ENCODE results near the gene EP400. TPM values are rescaled to one million over a fixed set of nuclear protein-coding genes. Genes with fewer than 3 reads are reported as not detected.

The EP400 gene
- total and polyA plus RNA-seq, 2 of the 4 experiments (the other 2 are of a cell fraction) = 4.3 to 11.4 TPM

- TF ChIP-seq ELK1 (IDR thresholded peaks at IDR 0.05; ENCODE audit: borderline replicate concordance, low read depth, low read length) = no peak
- no peak for TF ChIP-seq CHD1 (IDR thresholded peaks at IDR 0.05; ENCODE audit: low read depth, low read length)
Observed at GRCh38 chr12:131949431-131950181, at the start of gene EP400 (continued).

- ChIA-PET CTCF (no interaction called here), POLR2A (ENCODE audit: unreplicated experiment) (no interaction called here)
- in situ Hi-C loops (cut with MboI; ENCODE audit: low sequenced_read_pairs) (no loop called here), dilution Hi-C loops (cut with HindIII; ENCODE audit: low sequenced_read_pairs, unreplicated experiment) (no loop called here), intact Hi-C loops (cut with micrococcal nuclease) (no loop called here)
- Histone ChIP-seq H2BK20ac (ENCODE audit: low read depth, low read length) (no peak overlapping the region), H2AFZ (replicated peaks; ENCODE audit: low read length, poor library complexity) (no peak overlapping the region), H3K14ac (replicated peaks; ENCODE audit: low read depth, low read length) (no peak overlapping the region), H2BK120ac (ENCODE audit: low read depth, low read length) (no peak overlapping the region), H3K9me3 (ENCODE audit: control insufficient read depth, insufficient read depth, low read length) (no peaks in the 10 kb centered on the region), H3K79me1 (ENCODE audit: low read depth in 1 of 2, low read length in 2 of 2) (peaks cover 16 to 72% of the 10 kb centered on the region in 2 experiments), H3K9me1 (ENCODE audit: insufficient read depth, low read length) (peaks cover 9% of the 10 kb centered on the region; the same call in 1 of the 2 replicates), H3K23ac (ENCODE audit: low read depth, low read length) (no peak overlapping the region), H3K4me1 (ENCODE audit: control insufficient read depth, insufficient read depth, low read length) (peaks cover 8% of the 10 kb centered on the region), H3K27me3 (ENCODE audit: control insufficient read depth, insufficient read depth, low read length) (no peaks in the 10 kb centered on the region), H3K56ac (ENCODE audit: extremely low read depth, insufficient read depth, low read length) (no peak overlapping the region), H4K20me1 (ENCODE audit: insufficient read depth, low read length) (peaks cover 64% of the 10 kb centered on the region), H4K8ac (ENCODE audit: low read depth in 2 of 2, low read length in 2 of 2) (no peak overlapping the region), H3K9ac (ENCODE audit: low read depth, low read length) (no peak overlapping the region), H2AK5ac (ENCODE audit: low read depth, low read length) (no peak overlapping the region), H3K18ac (ENCODE audit: low read depth, low read length) (no peak overlapping the region), H2BK5ac (ENCODE audit: low read depth, low read length, poor library complexity, severe bottlenecking) (no peak overlapping the region), H3K4me2 (ENCODE audit: low read depth, low read length) (no peak overlapping the region), H2BK15ac (ENCODE audit: low read depth, low read length) (no peak overlapping the region), H4K91ac (ENCODE audit: insufficient read depth, low read depth, low read length) (no peak overlapping the region), H2AK9ac (replicated peaks; ENCODE audit: low read depth, low read length, poor library complexity) (no peak overlapping the region), H4K5ac (ENCODE audit: low read depth, low read length) (no peak overlapping the region), H3K36me3 (ENCODE audit: control insufficient read depth, insufficient read depth, low read length) (peaks cover 20% of the 10 kb centered on the region; the same call in 1 of the 2 replicates), H3K4ac (ENCODE audit: low read depth, low read length) (no peak overlapping the region), H3K4me3 (ENCODE audit: insufficient read depth, low read depth, low read length) (no peak overlapping the region), H3K27ac (ENCODE audit: insufficient read depth, low read length) (no peak overlapping the region)
- no peak for TF ChIP-seq RCOR1 (IDR thresholded peaks at IDR 0.05; ENCODE audit: insufficient replicate concordance, low read length)
- no peak for TF ChIP-seq CEBPB (IDR thresholded peaks at IDR 0.05; ENCODE audit: low read depth, low read length)
- TF ChIP-seq CHD1 (IDR thresholded peaks at IDR 0.05; ENCODE audit: low read depth, low read length) = no peak
- no peak for TF ChIP-seq BHLHE40 (IDR thresholded peaks at IDR 0.05; ENCODE audit: low read depth, low read length)
- TF ChIP-seq MAZ (IDR thresholded peaks at IDR 0.05; ENCODE audit: borderline replicate concordance, low read depth, low read length) = no peak
- no peak for TF ChIP-seq SMC3 (IDR thresholded peaks at IDR 0.05; ENCODE audit: low read depth, low read length)
- TF ChIP-seq MAFK (IDR thresholded peaks at IDR 0.05; ENCODE audit: low read depth, low read length) = no peak
- no peak for TF ChIP-seq POLR2A (IDR thresholded peaks at IDR 0.05; ENCODE audit: low read depth, low read length)
- no peak for TF ChIP-seq MXI1 (IDR thresholded peaks at IDR 0.05; ENCODE audit: borderline replicate concordance, low read depth, low read length)
- TF ChIP-seq ELK1 (IDR thresholded peaks at IDR 0.05; ENCODE audit: borderline replicate concordance, low read depth, low read length) = no peak
- TF ChIP-seq FOS (IDR thresholded peaks at IDR 0.05; ENCODE audit: low read depth, low read length) = no peak
- 89% methylated on average over 3 of the region's 6 CpGs; no CpG with 5 or more reads in 1 of the 2 experiments for WGBS, 2 experiments (ENCODE audit: extremely low coverage in 2 of 2, insufficient read length in 1 of 2)
- ATAC-seq (ENCODE audit: low read depth) = no peak
- no TSS peak for BruUV-seq (replicated peaks)
- no peak for DNase-seq
Observed at GRCh38 chr12:131900397-131900796, 49.3 kb upstream of the EP400 start.
